HG02840 (cell line): ENCODE results near the gene SNRPB2.

ENCODE experiments used
- ATAC-seq: cut with Tn5 transposase; IDR thresholded peaks from one replicate; pipeline ENCODE4 v1.9.1; 2021; ENCODE audit warnings: mild to moderate bottlenecking, moderate library complexity, moderate number of reproducible peaks; ENCODE audit not compliant: unreplicated experiment, low FRiP score

SNRPB2 gene

GRCh38 chr20:16729080-16729479 lies 746 bp upstream of the SNRPB2 start:
- no peak for ATAC-seq

- ATAC-seq = no peak
These were observed 2.8 kb downstream of the SNRPB2 start for GRCh38 chr20:16732506-16733152.

- ATAC-seq = no peak
These were observed 10.7 kb downstream of the SNRPB2 start for GRCh38 chr20:16740365-16741072.

- ATAC-seq = no peak
These were observed 14.5 kb downstream of the SNRPB2 start for GRCh38 chr20:16744178-16744807.

GRCh38 chr20:16745204-16745603 lies 15.4 kb downstream of the SNRPB2 start:
- ATAC-seq = no peak

- ATAC-seq = no peak
These were observed 17.5 kb downstream of the SNRPB2 start for GRCh38 chr20:16747291-16747811.

GRCh38 chr20:16748308-16748900 lies 18.6 kb downstream of the SNRPB2 start, which contains the start of gene OTOR:
OTOR (plus strand) TSS chr20:16748358; CDS start chr20:16748402, 44 bp downstream.
- ATAC-seq = no peak

GRCh38 chr20:16749573-16749972 lies 19.7 kb downstream of the SNRPB2 start:
- ATAC-seq = no peak

- no peak for ATAC-seq
These were observed 22.3 kb downstream of the SNRPB2 start for GRCh38 chr20:16752082-16752481.

- ATAC-seq = no peak
These were observed 23.1 kb downstream of the SNRPB2 start for GRCh38 chr20:16752901-16753300.

- no peak for ATAC-seq
These were observed 28.8 kb downstream of the SNRPB2 start for GRCh38 chr20:16758454-16759180.

- ATAC-seq = no peak
These were observed 29.3 kb downstream of the SNRPB2 start for GRCh38 chr20:16759181-16759563.

- ATAC-seq = no peak
These were observed 30.8 kb downstream of the SNRPB2 start for GRCh38 chr20:16760431-16761304.

GRCh38 chr20:16761305-16761829 lies 31.5 kb downstream of the SNRPB2 start:
- no peak for ATAC-seq

GRCh38 chr20:16764560-16764959 lies 34.7 kb downstream of the SNRPB2 start:
- no peak for ATAC-seq

- ATAC-seq = no peak
These were observed 41.4 kb downstream of the SNRPB2 start for GRCh38 chr20:16771213-16771612.

- ATAC-seq = no peak
These were observed 46.1 kb downstream of the SNRPB2 start for GRCh38 chr20:16775961-16776360.

- no peak for ATAC-seq
These were observed 47.3 kb downstream of the SNRPB2 start for GRCh38 chr20:16777126-16777525.

GRCh38 chr20:16778159-16778558 lies 48.3 kb downstream of the SNRPB2 start:
- no peak for ATAC-seq
